ENCODE results near the gene WDR64.
"Not testable (repeated sequence)": the region's sequence is repeated elsewhere in the genome, so short reads cannot be mapped to it uniquely, and the experiment has no call there.

WDR64 gene

GRCh38 chr1:241648159-241648558 lies 3.9 kb upstream of the WDR64 start:
- Histone ChIP-seq H3K27ac (no peak overlapping the region), H3K4me3 (ENCODE audit: low read depth, low read length) (no peak overlapping the region), H3K27me3 (replicated peaks) (no peaks in the 10 kb centered on the region), H3K36me3 (replicated peaks) (no peaks in the 10 kb centered on the region)
- no peak for TF ChIP-seq CTCF (IDR thresholded peaks at IDR 0.05; ENCODE audit: low read depth, low read length, missing control alignments)
- DNase-seq, result no peak
- in situ Hi-C loops (cut with HindIII; ENCODE audit: low pct_ligation_motif_present, low sequenced_read_pairs), result no loop called here

- H3K36me3 ChIP-seq (replicated peaks), result no peaks in the 10 kb centered on the region
- no peaks in the 10 kb centered on the region for H3K27me3 ChIP-seq (replicated peaks)
- H3K27ac ChIP-seq, result no peak overlapping the region
- in situ Hi-C loops (cut with HindIII; ENCODE audit: low pct_ligation_motif_present, low sequenced_read_pairs), result no loop called here
- no peak for TF ChIP-seq CTCF (IDR thresholded peaks at IDR 0.05; ENCODE audit: low read depth, low read length, missing control alignments)
- H3K4me3 ChIP-seq (ENCODE audit: low read depth, low read length), result no peak overlapping the region
- no peak for DNase-seq
Observed at GRCh38 chr1:241654019-241654418, 1.9 kb downstream of the WDR64 start.

- H3K36me3 ChIP-seq (replicated peaks), result no peaks in the 10 kb centered on the region
- DNase-seq, result no peak
- H3K27me3 ChIP-seq (replicated peaks), result no peaks in the 10 kb centered on the region
- no peak overlapping the region for H3K4me3 ChIP-seq (ENCODE audit: low read depth, low read length)
- TF ChIP-seq CTCF (IDR thresholded peaks at IDR 0.05; ENCODE audit: low read depth, low read length, missing control alignments), result no peak
- no peak overlapping the region for H3K27ac ChIP-seq
- in situ Hi-C loops (cut with HindIII; ENCODE audit: low pct_ligation_motif_present, low sequenced_read_pairs), result no loop called here
Observed at GRCh38 chr1:241654641-241655040, 2.6 kb downstream of the WDR64 start.

- no peak overlapping the region for H3K4me3 ChIP-seq (ENCODE audit: low read depth, low read length)
- no peak for TF ChIP-seq CTCF (IDR thresholded peaks at IDR 0.05; ENCODE audit: low read depth, low read length, missing control alignments)
- peak; percentile 12 for DNase-seq
- no peaks in the 10 kb centered on the region for H3K36me3 ChIP-seq (replicated peaks)
- in situ Hi-C loops (cut with HindIII; ENCODE audit: low pct_ligation_motif_present, low sequenced_read_pairs), result no loop called here
- no peak overlapping the region for H3K27ac ChIP-seq
- no peaks in the 10 kb centered on the region for H3K27me3 ChIP-seq (replicated peaks)
Observed at GRCh38 chr1:241658081-241658793, 6.2 kb downstream of the WDR64 start.

- H3K27me3 ChIP-seq (replicated peaks); H3K4me3 ChIP-seq (ENCODE audit: low read depth, low read length); H3K27ac ChIP-seq; DNase-seq; H3K36me3 ChIP-seq (replicated peaks); in situ Hi-C loops (cut with HindIII; ENCODE audit: low pct_ligation_motif_present, low sequenced_read_pairs): not testable (repeated sequence)
Observed at GRCh38 chr1:241659016-241659415, 6.9 kb downstream of the WDR64 start.

- DNase-seq, result no peak
- H3K27ac ChIP-seq, result no peak overlapping the region
- H3K4me3 ChIP-seq (ENCODE audit: low read depth, low read length), result no peak overlapping the region
- H3K36me3 ChIP-seq (replicated peaks), result no peaks in the 10 kb centered on the region
- no peaks in the 10 kb centered on the region for H3K27me3 ChIP-seq (replicated peaks)
- no peak for TF ChIP-seq CTCF (IDR thresholded peaks at IDR 0.05; ENCODE audit: low read depth, low read length, missing control alignments)
- in situ Hi-C loops (cut with HindIII; ENCODE audit: low pct_ligation_motif_present, low sequenced_read_pairs), result no loop called here
Observed at GRCh38 chr1:241660424-241660972, 8.4 kb downstream of the WDR64 start.

Measured in brain microvascular endothelial cell (primary cell).